K562 (cell line): ENCODE measurements around the gene TDRD10. TPM values are rescaled to one million over a fixed set of nuclear protein-coding genes. Genes with fewer than 3 reads are reported as not detected.

Experiments used
- ATAC-seq: fragments of 200-7000 bp; cut with Tn5 transposase; 3 replicates; pipeline ENCODE4 v1.9.1; 2020; ENCODE audit warnings: moderate library complexity
- BruUV-seq: library from RNA; stranded (reverse); fragments of 400-500 nt; replicated peaks from 2 replicates; lab custom pipeline; 2021; lab: Mats Ljungman, UMichigan
- CTCF ChIA-PET: fragments of 300-600 bp; formaldehyde crosslinking; extraction: SDS; loops from one replicate; lab custom pipeline; 2021; ENCODE audit warnings: low intra/inter-chr PET ratio; lab: Yijun Ruan, JAX
- POLR2A ChIA-PET: fragments of 300-600, 350-650 bp; sonication (Branson Sonifier 250); formaldehyde crosslinking; extraction: SDS; loops from one replicate; lab custom pipeline; 2021; ENCODE audit warnings: antibody characterized with exemption, inconsistent platforms; lab: Yijun Ruan, JAX
- DNase-seq, 4 experiments: peaks; one replicate each; pipeline versions ENCODE4 v3.0.0 to v3.0.0-alpha.2; 2011 to 2018; ENCODE audit warnings: low spot score in 3 of 4, mixed read lengths in 3 of 4; ENCODE audit errors: extremely low read depth in 1 of 4
- FAIRE-seq: peaks from 2 replicates; lab custom pipeline; 2011; peaks lifted over from hg19 to GRCh38; lab: Jason Lieb, UNC
- H2AFZ ChIP-seq: 2 replicates; pipeline ENCODE4 v1.6.0; 2011; ENCODE audit warnings: low read depth, low read length, control low read depth, inconsistent platforms
- H3K27ac ChIP-seq: fragments of 200-600 bp; 3 replicates; pipeline ENCODE4 v1.8.0; 2011; ENCODE audit warnings: low read depth, mild to moderate bottlenecking, control low read depth, inconsistent platforms, low read length, moderate library complexity, mixed read lengths; ENCODE audit errors: extremely low read depth
- H3K27me3 ChIP-seq, 2 experiments: fragments of 300-600 bp in 1 of 2; 2 replicates in 1 of 2; 3 replicates in 1 of 2; pipeline versions ENCODE4 v1.6.0 to v1.8.0; 2011; ENCODE audit warnings: inconsistent platforms in 2 of 2, low read length in 2 of 2, mild to moderate bottlenecking in 1 of 2, mixed read lengths in 1 of 2, moderate library complexity in 1 of 2; ENCODE audit not compliant: control insufficient read depth in 2 of 2, insufficient read depth in 2 of 2
- H3K36me3 ChIP-seq: fragments of 300-600 bp; 3 replicates; pipeline ENCODE4 v1.8.0; 2011; ENCODE audit warnings: mild to moderate bottlenecking, low read length, inconsistent platforms; ENCODE audit not compliant: control insufficient read depth, insufficient read depth
- H3K4me1 ChIP-seq, 2 experiments: fragments of 200-600 bp in 1 of 2; replicated peaks in 1 of 2; 2 replicates in 1 of 2; 3 replicates in 1 of 2; pipeline versions ENCODE4 v1.5.1 to v1.8.0; 2011; ENCODE audit warnings: inconsistent platforms in 2 of 2, low read length in 2 of 2, mild to moderate bottlenecking in 1 of 2, mixed read lengths in 1 of 2, moderate library complexity in 1 of 2; ENCODE audit not compliant: control insufficient read depth in 2 of 2, insufficient read depth in 2 of 2
- H3K4me2 ChIP-seq: 2 replicates; pipeline ENCODE4 v1.6.1; 2011; ENCODE audit warnings: low read length, control low read depth, inconsistent platforms, mixed read lengths; ENCODE audit not compliant: insufficient read depth
- H3K4me3 ChIP-seq: fragments of 200-600 bp; sonication (generic), shearing (Covaris generic); 2 replicates; pipeline ENCODE4 v1.5.1; 2016; ENCODE audit warnings: control low read depth, inconsistent platforms
- H3K79me2 ChIP-seq: fragments of 200-600 bp; 3 replicates; pipeline ENCODE4 v1.8.0; 2011; ENCODE audit warnings: low read length, inconsistent platforms; ENCODE audit not compliant: control insufficient read depth, insufficient read depth
- H3K9ac ChIP-seq, 2 experiments: 2 replicates each; pipeline versions ENCODE4 v1.6.0 to v1.6.1; 2011; ENCODE audit warnings: low read depth in 2 of 2, low read length in 2 of 2, control low read depth in 1 of 2, inconsistent platforms in 1 of 2, mild to moderate bottlenecking in 1 of 2, mixed read lengths in 1 of 2; ENCODE audit not compliant: insufficient read depth in 1 of 2
- H3K9me1 ChIP-seq: one replicate; pipeline ENCODE4 v1.6.0; 2011; ENCODE audit warnings: inconsistent platforms, mild to moderate bottlenecking, low read length, moderate library complexity; ENCODE audit not compliant: control insufficient read depth, insufficient read depth
- H3K9me3 ChIP-seq: replicated peaks from 2 replicates; pipeline ENCODE4 v1.5.1; 2011; ENCODE audit warnings: low read depth, low read length, inconsistent platforms; ENCODE audit not compliant: control insufficient read depth, insufficient read depth
- H4K20me1 ChIP-seq: replicated peaks from 2 replicates; pipeline ENCODE4 v1.6.1; 2011; ENCODE audit warnings: low read length, inconsistent platforms, mixed read lengths; ENCODE audit not compliant: control insufficient read depth, insufficient read depth
- AFF1 ChIP-seq, 2 experiments: fragments of 450-650 bp; IDR thresholded peaks; 2 replicates each; pipeline ENCODE4 v1.6.1; 2018; ENCODE audit warnings: mild to moderate bottlenecking in 2 of 2, low read depth in 1 of 2; ENCODE audit not compliant: partially characterized antibody in 2 of 2
- ELF1 ChIP-seq: fragments of 200-800 bp; sonication (Bioruptor generic); IDR thresholded peaks from 2 replicates; pipeline ENCODE4 v1.6.1; 2016; ENCODE audit warnings: missing genetic modification characterization, missing compliant biosample characterization
- ELK3 ChIP-seq: fragments of 450-650 bp; formaldehyde crosslinking; IDR thresholded peaks from 2 replicates; pipeline ENCODE4 v1.4.0; 2020; ENCODE audit warnings: mild to moderate bottlenecking
- HDAC2 ChIP-seq: fragments of 450-650 bp; IDR thresholded peaks from 2 replicates; pipeline ENCODE4 v1.6.1; 2016; ENCODE audit warnings: mild to moderate bottlenecking
- MTA3 ChIP-seq: fragments of 450-650 bp; formaldehyde crosslinking; IDR thresholded peaks from 2 replicates; pipeline ENCODE4 v1.6.1; 2017; ENCODE audit warnings: mild to moderate bottlenecking, borderline replicate concordance
- U2AF1 ChIP-seq: fragments of 200-400 bp; formaldehyde crosslinking; optimal IDR thresholded peaks from 2 replicates; pipeline ENCODE3; 2017; ENCODE audit warnings: mild to moderate bottlenecking, low read depth, low read length, moderate library complexity
- ZKSCAN3 ChIP-seq: fragments of 250-450 bp; sonication (Bioruptor Pico); IDR thresholded peaks from 2 replicates; pipeline ENCODE4 v1.4.0; 2020
- WGBS: fragments of 100-300 bp; shearing (Covaris generic); methylation state at CpG from one replicate; pipeline ENCODE4 v1.1.6; 2016; ENCODE audit warnings: low coverage, mixed read lengths; ENCODE audit not compliant: insufficient coverage; ENCODE audit errors: missing lambda C conversion rate; 5-methylcytosine and 5-hydroxymethylcytosine counted together
- in situ Hi-C: fragments of 300-500 bp; cut with MboI; formaldehyde crosslinking; loops from 4 replicates; pipeline ENCODE4 v1.15.0; 2018; ENCODE audit warnings: inconsistent platforms, mixed read lengths
- intact Hi-C: fragments of 100-400 bp; cut with micrococcal nuclease; formaldehyde crosslinking; loops from 2 replicates; pipeline ENCODE4 v1.14.2; 2022
- polyA plus RNA-seq, 8 experiments: library from polyadenylated mRNA; depleted of rRNA in 4 of 8; stranded (reverse) in 5 of 8; unstranded in 3 of 8; fragments of >200 nt; fragmentation: Nextera tagmentation in 2 of 8; fragmentation: Illumina TruSeq in 1 of 8; extraction: Ambion mirVana in 2 of 8; extraction: Trizol in 1 of 8; gene quantifications; 2 replicates each; pipeline versions ENCODE4 v1.2.1 to v1.2.3, GENCODE V29; 2011 to 2014; ENCODE audit warnings: inconsistent platforms in 1 of 8, missing spikeins in 1 of 8
- total RNA-seq, 7 experiments: library from RNA; depleted of rRNA in 6 of 7; stranded (reverse); fragments of >200 nt in 6 of 7; fragmentation: Illumina TruSeq in 2 of 7; extraction: Trizol in 2 of 7; gene quantifications; 2 replicates each; pipeline versions ENCODE4 v1.2.1 to v1.2.3, GENCODE V29; 2011 to 2021; ENCODE audit warnings: low replicate concordance in 1 of 7

Gene TDRD10
- total and polyA plus RNA-seq, 9 of the 15 experiments (the other 6 are each of a cell fraction or from before 2014, with no cell fraction given): not detected

- ATAC-seq: no peak
- no peaks in the 10 kb centered on the region for H3K9me3 ChIP-seq
- ChIA-PET POLR2A (interaction anchor here (1.0 kb wide), 1 partner anchor 14 kb away, joined by 3 read pairs; the partner anchor contains the start of gene CHRNB2), CTCF (no interaction called here)
- H3K4me3 ChIP-seq: no peak overlapping the region
- peaks cover 9% of the 10 kb centered on the region for H4K20me1 ChIP-seq
- no peak overlapping the region for H3K4me2 ChIP-seq
- no peaks in the 10 kb centered on the region for H3K27me3 ChIP-seq
- H3K9ac ChIP-seq: no peak overlapping the region
- in situ Hi-C loops (no loop called here), intact Hi-C loops (no loop called here)
- no TSS peak for BruUV-seq
- H2AFZ ChIP-seq: no peak overlapping the region
- H3K79me2 ChIP-seq: no peaks in the 10 kb centered on the region
- H3K4me1 ChIP-seq: no peaks in the 10 kb centered on the region
- no peak overlapping the region for H3K27ac ChIP-seq
- no peak for DNase-seq
- WGBS: 73% methylated on average over 3 of the region's 3 CpGs
- H3K36me3 ChIP-seq: peaks cover 69% of the 10 kb centered on the region
- H3K9me1 ChIP-seq: peaks cover 6% of the 10 kb centered on the region
- FAIRE-seq: no peak
- TF ChIP-seq ELK3 (CRISPR knock-in tag) (no peak), ELF1 (no peak), HDAC2 (no peak), ZKSCAN3 (CRISPR knock-in tag) (no peak), AFF1 (IDR thresholded peaks at IDR 0.05; ENCODE audit: low read depth in 1 of 2, partially characterized antibody in 2 of 2) (no peak), U2AF1 (no peak), MTA3 (no peak)
These were observed 79.7 kb downstream of the TDRD10 start for GRCh38 chr1:154581766-154582165.
